A549 treated with GW870086 at 1 μM for 4 hours (cell line): ENCODE measurements around the gene PEX26. TPM values are rescaled to one million over a fixed set of nuclear protein-coding genes. Genes with fewer than 3 reads are reported as not detected.

Experiments
- total RNA-seq: library from RNA; stranded (reverse); fragments of 200-300 nt; extraction: Qiagen RNA extraction; gene quantifications from 5 replicates; pipeline ENCODE4 v1.2.3, GENCODE V29; 2022; ENCODE audit warnings: low read depth

Gene PEX26
- total RNA-seq, result 7.7 to 11.3 TPM (median 10.3 TPM) in 5 replicates

GRCh38 chr22:18077639-18078328 is at the start of gene PEX26:
Gene PEX26, plus strand, starts transcription at chr22:18077990. Its CDS starts 387 bp downstream, at chr22:18078377.

GRCh38 chr22:18110194-18110953 is 32.6 kb downstream of the PEX26 start, which contains the start of gene TUBA8:
Gene TUBA8, plus strand, starts transcription at chr22:18110809. Its CDS starts 57 bp downstream, at chr22:18110866.

Other genes starting within 250 kb of the PEX26 start
- gene MICAL3, start 53.4 kb upstream of the PEX26 start, total RNA-seq, result 27.2 to 49.9 TPM (median 41.9 TPM) in 5 replicates
- 0.25 to 0.93 TPM (median 0.39 TPM) in 5 replicates for gene TUBA8, start 32.8 kb downstream of the PEX26 start, total RNA-seq
- gene USP18, start 72.2 kb downstream of the PEX26 start, total RNA-seq, result 5.5 to 5.8 TPM (median 5.5 TPM) in 5 replicates